Ishikawa (cell line): ENCODE data around the gene RNF215.

Source experiments
- CEBPB ChIP-seq: IDR thresholded peaks from 2 replicates; pipeline ENCODE4 v1.6.1; 2012
- EGR1 ChIP-seq: IDR thresholded peaks from 2 replicates; pipeline ENCODE4 v1.6.1; 2012
- EP300 ChIP-seq: IDR thresholded peaks from 2 replicates; pipeline ENCODE4 v1.6.1; 2012; ENCODE audit warnings: borderline replicate concordance
- MAX ChIP-seq: IDR thresholded peaks from 2 replicates; pipeline ENCODE4 v1.6.1; 2012
- RAD21 ChIP-seq: IDR thresholded peaks from 2 replicates; pipeline ENCODE4 v1.6.1; 2012; ENCODE audit warnings: low read depth
- TAF1 ChIP-seq: IDR thresholded peaks from 2 replicates; pipeline ENCODE4 v1.6.1; 2012; ENCODE audit warnings: low read depth, mild to moderate bottlenecking
- TCF12 ChIP-seq: IDR thresholded peaks from 2 replicates; pipeline ENCODE4 v1.6.1; 2012; ENCODE audit warnings: low read depth
- TEAD4 ChIP-seq: IDR thresholded peaks from 2 replicates; pipeline ENCODE4 v1.6.1; 2012
- YY1 ChIP-seq: IDR thresholded peaks from 2 replicates; pipeline ENCODE4 v1.6.1; 2012; ENCODE audit warnings: low read depth
- ZBTB7A ChIP-seq: IDR thresholded peaks from 2 replicates; pipeline ENCODE4 v1.6.1; 2012; ENCODE audit warnings: low read depth
- TF ChIP-seq, protein P1 (sequence below): IDR thresholded peaks from 2 replicates; pipeline ENCODE4 v1.6.1; 2012; ENCODE audit warnings: low read depth, mild to moderate bottlenecking
- TF ChIP-seq, protein P2 (sequence below): IDR thresholded peaks from 2 replicates; pipeline ENCODE4 v1.6.1; 2012

GRCh38 chr22:30385942-30386341 lies 1.3 kb downstream of the RNF215 start:
- TF ChIP-seq TEAD4 = no peak
- TF ChIP-seq EP300 = no peak
- TF ChIP-seq MAX = no peak
- no peak for TF ChIP-seq TAF1
- no peak for TF ChIP-seq RAD21
- TF ChIP-seq, protein P1, sequence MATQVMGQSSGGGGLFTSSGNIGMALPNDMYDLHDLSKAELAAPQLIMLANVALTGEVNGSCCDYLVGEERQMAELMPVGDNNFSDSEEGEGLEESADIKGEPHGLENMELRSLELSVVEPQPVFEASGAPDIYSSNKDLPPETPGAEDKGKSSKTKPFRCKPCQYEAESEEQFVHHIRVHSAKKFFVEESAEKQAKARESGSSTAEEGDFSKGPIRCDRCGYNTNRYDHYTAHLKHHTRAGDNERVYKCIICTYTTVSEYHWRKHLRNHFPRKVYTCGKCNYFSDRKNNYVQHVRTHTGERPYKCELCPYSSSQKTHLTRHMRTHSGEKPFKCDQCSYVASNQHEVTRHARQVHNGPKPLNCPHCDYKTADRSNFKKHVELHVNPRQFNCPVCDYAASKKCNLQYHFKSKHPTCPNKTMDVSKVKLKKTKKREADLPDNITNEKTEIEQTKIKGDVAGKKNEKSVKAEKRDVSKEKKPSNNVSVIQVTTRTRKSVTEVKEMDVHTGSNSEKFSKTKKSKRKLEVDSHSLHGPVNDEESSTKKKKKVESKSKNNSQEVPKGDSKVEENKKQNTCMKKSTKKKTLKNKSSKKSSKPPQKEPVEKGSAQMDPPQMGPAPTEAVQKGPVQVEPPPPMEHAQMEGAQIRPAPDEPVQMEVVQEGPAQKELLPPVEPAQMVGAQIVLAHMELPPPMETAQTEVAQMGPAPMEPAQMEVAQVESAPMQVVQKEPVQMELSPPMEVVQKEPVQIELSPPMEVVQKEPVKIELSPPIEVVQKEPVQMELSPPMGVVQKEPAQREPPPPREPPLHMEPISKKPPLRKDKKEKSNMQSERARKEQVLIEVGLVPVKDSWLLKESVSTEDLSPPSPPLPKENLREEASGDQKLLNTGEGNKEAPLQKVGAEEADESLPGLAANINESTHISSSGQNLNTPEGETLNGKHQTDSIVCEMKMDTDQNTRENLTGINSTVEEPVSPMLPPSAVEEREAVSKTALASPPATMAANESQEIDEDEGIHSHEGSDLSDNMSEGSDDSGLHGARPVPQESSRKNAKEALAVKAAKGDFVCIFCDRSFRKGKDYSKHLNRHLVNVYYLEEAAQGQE = no peak
- no peak for TF ChIP-seq TCF12
- no peak for TF ChIP-seq CEBPB
- no peak for TF ChIP-seq YY1
- TF ChIP-seq, protein P2, sequence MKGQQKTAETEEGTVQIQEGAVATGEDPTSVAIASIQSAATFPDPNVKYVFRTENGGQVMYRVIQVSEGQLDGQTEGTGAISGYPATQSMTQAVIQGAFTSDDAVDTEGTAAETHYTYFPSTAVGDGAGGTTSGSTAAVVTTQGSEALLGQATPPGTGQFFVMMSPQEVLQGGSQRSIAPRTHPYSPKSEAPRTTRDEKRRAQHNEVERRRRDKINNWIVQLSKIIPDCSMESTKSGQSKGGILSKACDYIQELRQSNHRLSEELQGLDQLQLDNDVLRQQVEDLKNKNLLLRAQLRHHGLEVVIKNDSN = no peak
- TF ChIP-seq ZBTB7A = no peak
- no peak for TF ChIP-seq EGR1
